ENCODE results near the gene ANO10.
"Not testable (repeated sequence)": the region's sequence is repeated elsewhere in the genome, so short reads cannot be mapped to it uniquely, and the experiment has no call there.

Gene ANO10

DNA sequence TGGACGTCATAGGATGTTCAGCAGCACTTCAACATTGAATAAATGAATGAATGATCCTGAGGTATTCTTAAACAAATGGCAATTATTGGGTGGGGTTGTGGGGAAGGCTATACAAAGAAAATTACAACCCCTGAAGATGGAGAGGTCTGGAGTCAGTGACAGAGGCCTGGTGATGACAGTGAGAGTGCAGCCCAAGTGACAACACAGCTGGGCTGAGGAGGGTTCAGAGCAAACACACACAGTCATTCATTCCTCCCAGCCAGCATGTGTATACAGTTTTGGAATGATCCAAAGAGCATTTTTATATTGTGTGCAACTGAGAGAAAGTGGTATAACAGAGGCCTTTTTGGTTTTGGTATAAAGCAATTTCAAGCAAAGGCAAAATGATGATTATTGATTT lies 148.1 kb downstream of the ANO10 start:
- DNase-seq (ENCODE audit: low spot score): no peak

GRCh38 chr3:43473244-43473643 lies 148.6 kb downstream of the ANO10 start:
- DNase-seq (ENCODE audit: low spot score): no peak

DNA sequence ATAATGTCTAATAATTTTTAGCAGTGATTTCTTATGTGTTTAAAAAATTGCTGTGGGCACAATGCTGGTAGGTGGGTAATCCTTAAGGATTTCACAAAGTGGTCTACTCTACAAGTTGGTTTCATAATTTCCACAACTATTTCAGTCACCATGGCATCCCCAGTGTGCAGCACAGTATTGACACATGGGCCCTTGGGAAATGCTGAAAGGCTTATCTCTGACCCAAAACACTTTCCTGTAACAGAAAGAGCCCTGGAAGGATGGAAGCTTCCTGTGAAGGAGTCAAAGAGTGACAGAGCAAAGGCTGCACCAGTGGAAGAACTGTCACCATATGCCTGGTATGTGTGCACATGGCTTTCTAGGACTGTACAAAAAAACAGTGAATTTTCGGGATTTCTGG lies 153.7 kb downstream of the ANO10 start:
- no peak for DNase-seq (ENCODE audit: low spot score)

- no peak for DNase-seq (ENCODE audit: low spot score)
These were observed 156.7 kb downstream of the ANO10 start for GRCh38 chr3:43465109-43465508.

DNA sequence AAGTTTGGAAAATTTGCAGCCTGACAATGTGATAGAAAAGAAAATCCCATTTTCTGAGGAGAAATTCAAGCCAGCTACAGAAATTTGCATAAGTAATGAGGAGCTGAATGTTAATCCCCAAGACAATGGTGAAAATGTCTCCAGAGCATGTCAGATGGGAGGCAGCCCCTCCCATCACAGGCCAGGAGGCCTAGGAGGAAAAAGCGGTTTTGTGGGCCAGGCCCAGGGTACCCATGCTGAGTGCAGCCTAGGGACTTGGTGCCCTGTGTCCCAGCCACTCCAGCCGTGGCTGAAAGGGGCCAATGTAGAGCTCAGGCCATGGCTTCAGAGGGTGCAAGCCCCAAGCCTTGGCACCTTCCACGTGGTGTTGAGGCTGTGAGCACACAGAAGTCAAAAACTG lies 159.2 kb downstream of the ANO10 start:
- DNase-seq (ENCODE audit: low spot score): not testable (repeated sequence)

DNA sequence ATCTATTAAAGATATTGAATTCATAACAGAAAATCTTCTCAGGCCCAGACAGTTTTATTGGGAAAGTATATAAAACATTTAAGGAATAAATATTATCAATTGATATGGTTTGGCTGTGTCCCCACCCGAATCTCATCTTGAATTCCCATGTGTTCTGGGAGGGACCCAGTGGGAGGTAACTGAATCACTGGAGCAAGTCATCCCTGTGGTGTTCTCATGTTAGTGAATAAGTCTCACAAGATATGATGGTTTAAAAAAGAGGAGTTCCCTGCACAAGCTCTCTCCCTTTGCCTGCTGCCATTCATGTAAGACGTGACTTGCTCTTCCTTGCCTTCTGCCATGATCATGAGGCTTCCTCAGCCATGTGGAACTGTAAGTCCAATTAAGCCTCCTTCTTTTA lies 160.5 kb downstream of the ANO10 start:
- no peak for DNase-seq (ENCODE audit: low spot score)

DNA sequence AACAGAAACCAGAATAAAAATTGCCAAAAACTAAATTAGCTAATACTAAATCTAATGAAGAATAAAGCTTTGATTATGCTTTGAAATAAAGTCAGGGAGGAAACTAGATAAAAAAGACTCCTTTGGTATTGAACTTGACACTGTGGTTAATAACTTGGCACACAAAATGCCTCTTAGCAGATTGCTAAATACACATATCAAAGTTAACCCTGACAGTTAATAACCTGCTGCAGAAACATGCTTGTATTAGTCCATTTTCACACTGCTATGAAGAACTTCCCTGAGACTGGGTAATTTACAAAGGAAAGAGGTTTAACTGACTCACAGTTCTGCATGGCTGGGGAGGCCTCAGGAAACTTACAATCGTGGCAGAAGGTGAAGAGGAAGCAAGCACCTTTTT lies 164.8 kb downstream of the ANO10 start:
- not testable (repeated sequence) for DNase-seq (ENCODE audit: low spot score)

DNA sequence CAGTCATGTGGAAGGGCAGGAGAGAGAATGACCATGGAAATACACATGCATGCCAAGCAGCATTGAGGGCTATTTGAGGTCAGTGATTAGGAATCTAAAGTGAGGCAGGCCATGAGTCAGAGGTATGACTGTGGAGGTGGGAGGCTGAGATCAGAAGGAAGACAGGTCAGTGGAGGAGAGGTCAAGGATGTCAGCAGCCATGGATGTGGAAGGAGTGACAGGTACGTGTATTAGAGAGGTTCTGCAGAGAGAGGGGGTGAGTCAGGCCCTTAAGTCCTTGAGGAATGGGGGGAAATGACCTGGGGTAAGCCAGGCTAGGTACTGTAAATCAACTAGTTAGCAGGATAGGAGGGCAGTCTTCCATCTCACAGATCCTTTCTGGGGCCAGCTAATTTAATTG lies 166.6 kb downstream of the ANO10 start:
- no peak for DNase-seq (ENCODE audit: low spot score)

- no peak for DNase-seq (ENCODE audit: low spot score)
These were observed 167.8 kb downstream of the ANO10 start for GRCh38 chr3:43453981-43454380.

- DNase-seq (ENCODE audit: low spot score): no peak
These were observed 170.0 kb downstream of the ANO10 start for GRCh38 chr3:43451670-43452254.

- no peak for DNase-seq (ENCODE audit: low spot score)
These were observed 173.7 kb downstream of the ANO10 start for GRCh38 chr3:43448098-43448497.

DNA sequence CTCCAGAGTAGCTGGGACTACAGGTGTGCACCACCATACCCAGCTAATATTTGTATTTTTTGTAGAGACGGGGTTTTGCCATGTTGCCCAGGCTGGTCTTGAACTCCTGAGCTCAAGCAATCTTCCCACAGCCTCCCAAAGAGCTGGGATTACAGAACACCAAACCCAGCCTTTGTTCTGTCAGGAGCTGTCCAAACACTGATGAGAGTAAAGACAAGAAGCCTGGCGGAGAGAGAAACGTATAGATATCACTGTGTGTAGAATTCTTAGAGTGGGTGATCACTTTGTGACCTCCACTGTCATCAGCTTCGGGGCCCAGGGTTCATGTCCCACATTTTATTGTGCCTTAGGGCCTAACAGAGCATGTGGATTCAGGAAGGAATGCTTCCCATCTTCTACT lies 176.0 kb downstream of the ANO10 start:
- no peak for DNase-seq (ENCODE audit: low spot score)

DNA sequence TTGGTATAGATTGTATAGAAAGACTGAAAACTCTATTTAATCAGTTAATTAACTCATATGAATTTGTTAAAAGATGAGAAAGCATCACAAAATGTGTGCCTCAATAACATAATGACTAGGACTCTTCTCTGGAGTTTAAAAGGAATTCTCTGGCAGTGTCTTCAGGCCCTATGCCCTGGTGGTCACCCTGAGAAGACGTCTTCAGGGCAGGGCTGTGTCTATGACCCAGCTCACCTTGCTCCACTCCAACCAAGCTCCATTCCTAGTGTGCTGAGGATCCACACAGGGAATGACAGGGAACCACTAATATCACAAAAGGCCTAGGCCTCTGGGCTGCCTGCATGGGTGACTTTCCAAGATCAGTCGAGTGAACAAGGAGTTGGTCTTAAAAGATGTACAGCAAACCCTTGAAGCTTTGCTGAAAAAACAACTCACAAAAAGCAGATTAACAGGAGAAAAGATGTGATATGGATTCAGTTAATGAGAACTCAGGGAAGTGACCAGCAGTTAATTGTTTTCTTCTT lies 178.9 kb downstream of the ANO10 start:
- DNase-seq (ENCODE audit: low spot score): no peak

- no peak for DNase-seq (ENCODE audit: low spot score)
These were observed 185.2 kb downstream of the ANO10 start for GRCh38 chr3:43436507-43437140.

DNA sequence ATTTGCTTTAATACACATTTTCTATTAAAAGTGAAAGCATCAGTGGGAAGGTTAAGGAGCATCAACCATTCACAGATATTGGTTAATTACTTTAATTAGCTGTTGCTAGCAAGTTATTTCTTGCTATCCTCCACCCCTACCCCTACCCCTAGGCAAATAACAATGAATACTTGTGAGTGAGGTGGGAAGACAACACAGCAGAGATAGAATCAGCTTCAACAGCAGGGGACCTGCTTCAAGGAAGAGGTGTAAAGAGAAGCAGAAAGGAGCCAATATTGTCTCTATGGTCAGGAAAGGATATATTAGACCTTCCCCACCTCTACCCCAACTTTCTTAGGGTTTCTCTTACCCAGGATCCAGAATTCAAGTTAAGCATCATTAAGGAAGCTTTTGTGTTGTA lies 186.1 kb downstream of the ANO10 start:
- DNase-seq (ENCODE audit: low spot score): no peak

DNA sequence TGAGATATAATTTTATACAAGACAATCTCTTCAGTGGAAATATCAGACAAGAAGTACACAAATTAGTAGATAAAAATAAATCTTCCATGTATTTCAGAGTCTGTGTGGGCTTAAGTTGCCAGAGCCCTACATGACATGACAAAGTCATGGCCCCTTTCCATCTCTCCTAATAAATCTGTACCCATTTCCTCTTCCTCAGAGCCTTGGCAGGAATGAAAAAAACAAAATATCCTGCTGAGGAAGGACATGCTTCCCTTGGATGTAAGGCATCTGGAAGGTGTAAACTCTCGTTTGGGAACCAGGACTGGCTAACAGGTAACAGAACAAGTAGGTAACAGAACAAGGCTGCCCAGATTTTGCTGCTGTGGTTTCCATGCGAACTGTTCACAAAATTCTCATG lies 187.4 kb downstream of the ANO10 start:
- DNase-seq (ENCODE audit: low spot score): no peak

DNA sequence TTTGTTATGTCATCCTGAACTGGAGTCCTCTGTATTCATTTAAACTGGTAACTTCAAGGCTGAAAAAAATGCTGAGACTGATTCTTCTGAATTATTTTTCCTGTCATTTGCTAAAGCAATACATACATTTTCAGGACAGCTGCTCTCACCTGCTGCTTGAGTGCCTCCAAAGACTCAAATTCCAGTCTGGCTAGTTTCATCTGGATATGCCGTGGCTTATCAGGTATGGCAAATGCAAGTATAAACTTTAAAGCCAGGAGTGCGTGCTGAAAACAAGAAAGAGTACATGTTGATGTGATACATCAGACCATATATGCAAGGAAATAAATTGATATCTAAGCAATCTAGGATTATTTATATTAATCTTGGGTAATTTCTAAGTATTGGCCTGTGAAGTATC lies 189.3 kb downstream of the ANO10 start:
- no peak for DNase-seq (ENCODE audit: low spot score)

GRCh38 chr3:43426388-43426787 lies 195.4 kb downstream of the ANO10 start:
- DNase-seq (ENCODE audit: low spot score): no peak

DNA sequence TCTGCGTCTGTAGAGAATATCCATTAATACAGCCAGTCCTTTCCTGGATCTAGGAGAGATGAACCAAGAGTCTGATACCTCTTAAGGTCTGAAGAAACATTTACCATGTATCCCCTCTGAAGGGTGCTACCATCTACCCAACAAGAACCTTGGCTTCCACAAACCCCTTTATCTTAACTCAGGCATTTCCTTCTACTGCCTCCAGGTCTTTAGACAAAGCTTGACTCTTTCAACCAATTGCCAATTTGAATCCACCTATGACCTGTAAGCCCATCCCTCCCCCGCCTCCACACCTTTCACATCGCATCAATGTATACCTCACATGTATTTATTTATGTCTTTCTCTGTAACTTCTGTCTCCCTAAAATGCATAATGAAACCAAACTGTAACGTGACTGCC lies 196.0 kb downstream of the ANO10 start:
- DNase-seq (ENCODE audit: low spot score): no peak

GRCh38 chr3:43423639-43424038 lies 198.2 kb downstream of the ANO10 start:
- no peak for DNase-seq (ENCODE audit: low spot score)

- no peak for DNase-seq (ENCODE audit: low spot score)
These were observed 198.7 kb downstream of the ANO10 start for GRCh38 chr3:43423142-43423541.

DNA sequence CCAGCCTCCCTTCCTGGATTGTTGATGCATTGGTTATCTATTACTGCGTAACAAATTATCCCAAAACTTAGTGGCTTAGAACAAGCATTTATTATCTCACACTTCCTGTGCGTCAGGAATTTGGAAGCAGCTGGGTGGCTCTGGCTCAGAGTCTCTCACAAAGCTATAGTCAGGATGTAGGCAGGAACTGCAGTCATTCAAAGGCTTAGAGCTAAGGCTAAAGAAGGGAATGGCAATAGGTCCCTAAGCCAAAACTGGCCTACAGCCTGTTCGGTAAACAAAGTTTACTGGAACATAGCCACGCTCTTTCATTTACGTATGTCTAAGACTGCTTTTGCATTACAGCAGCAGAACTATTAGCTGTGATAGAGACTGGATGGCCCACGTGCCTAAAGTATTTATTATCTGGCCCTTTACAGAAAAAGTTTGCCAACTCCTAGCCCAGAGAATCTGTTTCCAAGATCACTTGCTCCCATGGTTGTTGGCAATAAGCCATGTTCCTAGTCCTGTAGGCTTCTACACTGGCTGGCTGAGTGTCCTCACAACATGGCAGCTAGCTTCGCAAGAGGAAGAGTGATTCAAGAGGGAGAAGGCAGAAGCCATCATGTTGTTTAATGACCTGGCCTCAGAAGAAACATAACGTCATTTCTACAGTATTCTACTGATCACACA lies 203.1 kb downstream of the ANO10 start:
- DNase-seq (ENCODE audit: low spot score): no peak

DNA sequence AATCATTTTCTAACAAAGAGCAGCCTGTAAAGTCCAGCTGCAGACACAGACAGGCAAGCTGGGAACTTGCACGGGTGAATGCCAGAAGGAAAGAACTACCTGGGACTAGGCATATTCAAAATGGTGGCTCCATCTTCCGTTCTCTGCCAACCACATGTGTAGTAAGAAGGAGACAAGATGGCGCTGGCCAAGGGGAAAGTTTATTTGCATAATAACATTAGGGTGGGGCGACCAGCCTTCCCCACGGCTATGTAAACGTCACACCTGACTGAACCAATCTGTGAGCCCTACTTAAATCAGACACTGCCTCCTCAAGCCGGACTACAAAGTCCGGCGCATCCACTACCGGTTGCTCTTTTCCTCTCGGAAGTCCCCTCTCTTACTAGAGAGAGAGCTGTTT lies 204.7 kb downstream of the ANO10 start:
- no peak for DNase-seq (ENCODE audit: low spot score)

GRCh38 chr3:43415088-43415487 lies 206.7 kb downstream of the ANO10 start:
- DNase-seq (ENCODE audit: low spot score): no peak

Data from D341Med (cell line).